NCI-H446 treated with DMSO at 0.1 percent for 48 hours (cell line): ENCODE measurements around the gene TTLL8.

Experiments used
- DNase-seq: peaks from one replicate; lab custom pipeline; 2025; lab: John Stamatoyannopoulos, UW

TTLL8 gene

GRCh38 chr22:50040717-50041116 lies 17.4 kb downstream of the TTLL8 start:
- DNase-seq, result no peak

DNA sequence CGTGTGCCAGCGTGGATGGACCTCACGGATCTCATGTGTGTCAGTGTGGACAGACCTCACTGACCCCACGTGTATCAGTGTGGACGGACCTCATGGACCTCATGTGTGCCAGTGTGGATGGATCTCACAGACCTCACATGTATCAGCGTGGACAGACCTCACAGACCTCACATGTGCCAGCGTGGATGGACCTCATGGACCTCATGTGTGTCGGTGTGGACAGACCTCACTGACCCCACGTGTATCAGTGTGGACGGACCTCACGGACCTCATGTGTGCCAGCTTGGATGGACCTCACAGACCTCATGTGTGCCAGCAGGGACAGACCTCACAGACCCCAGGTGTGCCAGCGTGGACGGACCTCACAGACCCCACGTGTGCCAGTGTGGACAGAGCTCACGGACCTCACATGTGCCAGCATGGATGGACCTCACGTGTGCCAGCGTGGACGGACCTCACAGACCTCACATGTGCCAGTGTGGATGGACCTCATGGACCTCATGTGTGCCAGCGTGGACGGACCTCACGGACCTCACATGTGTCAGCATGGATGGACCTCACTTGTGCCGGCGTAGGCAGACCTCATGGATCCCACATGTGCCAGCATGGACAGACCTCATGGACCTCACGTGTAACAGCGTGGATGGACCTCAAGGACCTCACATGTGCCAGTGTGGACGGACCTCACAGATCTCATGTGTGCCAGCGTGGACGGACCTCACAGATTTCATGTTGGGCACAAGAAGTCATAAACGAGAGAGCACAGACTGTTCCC lies 18.2 kb downstream of the TTLL8 start:
- DNase-seq, result no peak

- DNase-seq, result no peak
These were observed 21.9 kb downstream of the TTLL8 start for GRCh38 chr22:50035976-50036724.

DNA sequence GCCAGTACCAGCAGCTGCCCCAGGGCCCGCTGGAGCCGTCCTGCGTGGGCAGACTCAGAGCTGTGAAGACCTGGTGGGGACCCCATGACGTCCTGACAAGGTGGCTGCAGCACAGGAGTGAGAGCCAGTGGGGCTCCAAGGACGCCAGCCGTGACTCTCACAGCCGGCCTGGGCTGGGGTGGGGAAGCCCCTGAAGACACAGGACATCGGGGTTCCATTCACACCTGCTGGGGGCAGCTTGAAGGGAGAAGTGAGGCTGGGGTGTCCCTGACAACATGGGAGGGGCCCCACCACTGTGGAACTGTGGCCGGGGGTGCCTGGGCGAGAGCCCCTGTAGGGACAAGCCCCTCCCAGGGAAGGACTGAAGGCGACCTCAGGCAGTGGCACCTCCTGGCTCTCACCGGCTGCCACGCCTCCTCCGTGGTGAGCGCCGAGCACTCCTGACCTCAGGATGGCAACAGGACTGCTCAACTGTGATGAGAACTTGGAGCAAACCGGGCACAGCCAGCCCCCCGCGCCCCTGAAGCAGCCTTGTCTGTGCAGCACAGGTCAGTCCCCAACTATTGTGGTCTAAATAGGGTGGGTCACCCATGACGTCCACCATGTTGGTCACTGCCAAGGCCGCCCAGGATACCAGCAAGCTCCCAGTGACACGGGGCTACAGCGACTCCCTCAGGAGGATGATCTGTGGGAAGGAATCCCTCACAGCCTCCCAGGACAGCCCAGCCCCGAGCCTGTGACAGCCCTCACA lies 22.8 kb downstream of the TTLL8 start:
- DNase-seq, result no peak

GRCh38 chr22:50034126-50035081 lies 23.7 kb downstream of the TTLL8 start:
- DNase-seq, result no peak

DNA sequence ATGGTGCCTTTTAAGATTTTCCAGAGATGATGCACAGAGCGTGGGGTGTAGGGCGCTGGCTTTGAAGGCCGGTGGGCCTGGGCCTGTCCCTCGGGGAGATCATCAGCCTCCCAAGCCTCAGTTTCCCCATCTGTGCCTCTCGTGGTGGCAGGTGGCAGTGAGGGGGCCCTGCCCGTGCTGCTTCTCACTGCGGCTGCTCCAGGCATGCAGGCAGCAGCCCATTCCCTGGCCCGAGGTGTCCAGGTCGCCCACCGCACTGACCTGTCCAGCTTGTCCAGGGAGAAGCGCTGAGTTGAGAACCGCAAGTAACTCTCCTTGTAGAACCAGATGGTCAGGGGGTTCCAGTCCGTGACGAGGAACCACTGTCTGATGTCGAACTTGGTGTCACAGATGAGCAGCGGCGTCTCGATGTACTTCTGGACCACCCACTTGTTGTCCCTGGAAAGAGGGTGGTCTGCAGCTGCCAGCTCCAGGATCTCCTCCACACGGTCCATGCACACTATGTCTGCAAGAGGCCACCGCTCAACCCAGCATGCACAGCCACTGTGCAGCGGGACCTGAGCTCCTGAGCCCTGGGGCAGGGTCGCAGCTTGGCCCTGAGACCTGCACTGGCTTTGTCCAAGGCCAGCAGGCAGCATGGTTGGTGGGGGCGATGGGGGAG lies 25.0 kb downstream of the TTLL8 start:
- no peak for DNase-seq

- no peak for DNase-seq
These were observed 25.8 kb downstream of the TTLL8 start for GRCh38 chr22:50032109-50032871.

GRCh38 chr22:50031189-50032091 lies 26.7 kb downstream of the TTLL8 start:
- DNase-seq, result no peak

DNA sequence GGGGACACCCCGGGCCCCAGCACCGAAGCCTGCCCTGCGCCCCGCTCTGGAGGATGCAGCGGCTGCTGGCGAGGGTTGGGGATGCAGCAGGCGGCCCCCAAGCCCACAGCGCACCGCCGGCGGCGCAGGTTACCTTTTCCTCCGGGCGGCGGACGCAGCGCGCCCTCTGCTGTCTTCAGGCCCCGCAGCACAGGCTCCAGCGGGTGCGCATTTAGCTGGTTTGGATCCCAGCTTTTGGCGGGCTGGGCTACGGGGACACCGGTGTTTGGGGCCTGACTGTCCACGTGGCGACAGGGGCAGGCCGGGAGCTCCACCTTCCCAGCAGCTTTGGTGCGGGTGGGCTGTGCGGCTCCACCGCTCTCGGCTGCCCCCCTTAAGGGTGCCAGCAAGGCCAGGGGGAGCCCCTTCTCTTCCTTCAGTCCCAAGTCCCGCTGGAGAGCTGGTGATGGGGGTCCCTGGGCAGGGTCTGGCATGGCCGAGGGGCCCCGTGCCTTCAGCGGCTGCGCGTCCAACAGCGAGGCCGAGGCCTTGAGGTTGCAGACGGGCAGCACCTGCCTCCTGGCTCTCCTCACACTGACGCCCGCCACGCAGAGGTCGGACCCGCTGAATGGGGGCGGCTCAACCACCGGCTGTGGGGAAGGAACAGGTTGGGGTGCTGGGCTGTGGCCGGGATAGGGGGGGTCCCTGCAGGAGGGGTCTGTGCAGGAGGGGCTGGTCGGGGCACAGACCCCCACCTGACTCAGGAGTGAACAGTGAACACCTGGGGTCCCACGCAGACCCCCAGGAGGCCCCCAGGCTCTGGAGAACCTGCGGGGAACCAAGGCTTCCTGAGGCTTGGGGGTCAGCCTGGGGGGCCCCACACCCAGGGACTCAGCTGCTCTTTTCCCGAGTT lies 27.6 kb downstream of the TTLL8 start:
- DNase-seq, result no peak

DNA sequence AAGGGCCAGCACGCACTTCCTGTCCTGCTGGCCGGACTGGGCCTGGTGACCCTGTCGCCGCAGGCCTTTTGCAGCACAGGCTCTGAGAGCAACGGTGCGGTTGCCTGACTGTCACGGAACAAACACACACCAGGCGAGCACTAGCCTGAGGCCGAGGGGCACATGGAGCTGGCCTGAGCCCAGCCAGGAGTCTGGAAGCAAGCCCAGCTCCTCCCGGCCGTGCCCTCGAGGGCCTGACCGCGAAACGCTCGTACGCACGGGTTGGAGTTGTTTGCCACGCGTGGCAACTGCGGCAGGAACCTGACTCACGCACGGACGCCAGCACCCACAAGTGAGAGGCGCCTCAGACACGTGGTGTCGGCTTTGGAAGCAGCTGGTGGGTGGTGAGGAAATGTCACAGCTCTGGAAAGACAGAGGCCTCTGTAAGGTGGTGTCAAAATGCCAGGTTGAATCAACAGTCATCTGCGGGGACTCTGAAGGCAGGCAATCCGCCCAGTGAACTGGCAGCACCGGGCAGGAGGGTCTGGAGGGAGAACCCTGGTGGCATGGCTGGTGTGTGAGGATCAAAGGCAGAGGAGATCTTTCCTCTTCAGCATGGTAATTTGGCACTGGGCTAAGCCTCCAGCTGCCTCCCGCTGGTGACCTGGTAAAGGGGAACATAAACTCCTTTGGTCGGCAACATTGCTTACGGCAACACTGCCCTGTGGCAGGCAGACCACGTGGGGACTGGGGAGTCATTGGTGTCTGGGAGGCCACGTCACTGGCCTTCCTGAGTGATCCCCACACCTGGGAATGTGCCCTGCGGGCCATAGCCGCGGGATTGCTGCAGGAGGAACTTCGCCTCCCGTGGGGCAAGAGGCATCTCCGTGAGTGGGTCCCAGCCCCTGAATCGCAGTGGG lies 30.2 kb downstream of the TTLL8 start:
- no peak for DNase-seq

DNA sequence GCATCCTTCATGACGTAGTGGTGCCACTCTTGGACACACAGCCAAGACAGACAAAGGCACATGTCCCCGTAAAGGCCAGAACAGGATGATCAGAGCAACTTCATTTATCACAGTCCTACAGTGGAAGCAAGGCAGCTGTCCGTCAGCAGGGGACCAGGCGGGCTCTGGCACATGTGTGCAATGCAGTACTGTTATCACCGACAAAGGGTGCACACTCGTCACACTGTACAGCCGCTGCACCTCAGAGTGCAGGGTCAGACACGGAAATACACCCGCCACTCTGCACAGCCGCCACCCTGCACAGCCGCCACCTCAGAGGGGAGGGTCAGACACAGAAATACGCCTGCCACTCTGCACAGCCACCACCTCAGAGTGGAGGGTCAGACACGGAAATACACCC lies 32.1 kb downstream of the TTLL8 start:
- no peak for DNase-seq

DNA sequence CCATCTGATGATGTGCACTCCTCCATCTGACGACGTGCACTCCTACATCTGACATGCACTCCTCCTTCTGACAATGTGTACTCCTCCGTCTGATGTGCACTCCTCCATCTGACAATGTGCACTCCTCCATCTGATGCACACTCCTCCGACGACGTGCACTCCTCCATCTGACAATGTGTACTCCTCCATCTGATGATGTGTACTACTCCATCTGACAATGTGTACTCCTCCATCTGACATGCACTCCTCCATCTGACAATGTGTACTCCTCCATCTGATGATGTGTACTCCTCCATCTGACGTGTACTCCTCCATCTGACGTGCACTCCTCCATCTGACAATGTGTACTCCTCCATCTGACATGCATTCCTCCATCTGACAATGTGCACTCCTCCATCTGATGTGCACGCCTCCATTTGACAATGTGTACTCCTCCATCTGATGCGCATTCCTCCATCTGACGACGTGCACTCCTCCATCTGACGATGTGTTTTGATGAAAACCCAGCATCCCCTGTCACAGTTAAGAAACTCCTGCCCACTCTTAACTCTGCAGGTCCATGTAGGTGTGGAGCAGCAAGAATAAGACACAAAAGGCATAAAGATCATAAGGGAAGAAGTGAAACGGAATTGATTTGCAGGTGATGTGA lies 35.8 kb downstream of the TTLL8 start:
- DNase-seq, result no peak

DNA sequence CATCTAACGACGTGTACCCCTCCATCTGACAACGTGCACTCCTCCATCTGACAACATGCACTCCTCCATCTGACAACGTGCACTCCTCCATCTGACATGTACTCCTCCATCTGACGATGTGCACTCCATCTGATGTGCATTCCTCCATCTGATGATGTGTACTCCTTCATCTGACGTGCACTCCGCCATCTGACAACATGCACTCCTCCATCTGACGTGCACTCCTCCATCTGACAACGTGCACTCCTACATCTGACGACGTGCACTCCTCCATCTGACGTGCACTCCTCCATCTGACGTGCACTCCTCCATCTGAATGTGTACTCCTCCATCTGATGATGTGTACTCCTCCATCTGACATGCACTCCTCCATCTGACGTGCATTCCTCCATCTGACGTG lies 37.5 kb downstream of the TTLL8 start:
- no peak for DNase-seq

DNA sequence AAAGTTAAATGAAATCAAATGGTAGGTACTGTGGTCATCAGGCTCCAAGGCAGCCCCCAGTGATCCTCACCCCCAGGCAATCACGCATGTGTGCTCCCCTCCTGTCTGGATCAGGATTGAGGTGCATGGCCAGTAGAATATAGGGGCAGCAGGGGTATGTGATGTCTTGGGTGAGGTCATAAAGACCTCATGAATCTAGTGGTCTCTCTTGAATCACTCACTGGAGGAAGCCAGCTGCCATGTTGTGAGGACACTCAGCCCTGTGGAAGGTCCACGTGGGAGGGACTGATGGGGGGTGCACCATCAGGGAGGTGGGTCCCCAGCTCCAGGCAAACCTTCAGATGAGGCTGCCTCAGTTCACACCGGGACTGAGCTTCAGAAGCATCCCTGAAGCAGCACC lies 38.8 kb downstream of the TTLL8 start:
- no peak for DNase-seq

GRCh38 chr22:50018608-50019285 lies 39.4 kb downstream of the TTLL8 start:
- no peak for DNase-seq

- no peak for DNase-seq
These were observed 40.3 kb downstream of the TTLL8 start for GRCh38 chr22:50017701-50018224.
